Heart right ventricle (tissue), 16 donors: ENCODE data around the gene REG4. TPM values are rescaled to one million over a fixed set of nuclear protein-coding genes. Genes with fewer than 3 reads are reported as not detected.

Experiments used
- ATAC-seq, 8 donors: fragments of 200-7000 bp; cut with Tn5 transposase; one replicate each; pipeline ENCODE4 v1.9.1; 2020; ENCODE audit warnings: mild to moderate bottlenecking in 8 of 8, moderate library complexity in 8 of 8, moderate number of reproducible peaks in 1 of 8
- DNase-seq, 2 donors: peaks; one replicate each; pipeline ENCODE4 v3.0.0-alpha.2; 2020
- H3K27ac ChIP-seq, 10 donors: fragments of 200-600 bp; sonication (generic) in 2 of 10; one replicate each; pipeline versions ENCODE4 v1.5.0 to v1.8.0; 2020 to 2022; ENCODE audit warnings: mild to moderate bottlenecking in 3 of 10
- H3K27me3 ChIP-seq, 7 donors: fragments of 200-600 bp; one replicate each; pipeline ENCODE4 v1.8.0; 2021 to 2022; ENCODE audit warnings: mild to moderate bottlenecking in 2 of 7
- H3K36me3 ChIP-seq, 9 donors: fragments of 200-600 bp; sonication (generic) in 1 of 9; one replicate each; pipeline versions ENCODE4 v1.5.0 to v1.8.0; 2020 to 2022; ENCODE audit warnings: mild to moderate bottlenecking in 2 of 9
- H3K4me1 ChIP-seq, 9 donors: fragments of 200-600 bp; sonication (generic) in 1 of 9; one replicate each; pipeline versions ENCODE4 v1.5.0 to v1.8.0; 2020 to 2022; ENCODE audit warnings: mild to moderate bottlenecking in 4 of 9
- H3K4me3 ChIP-seq, 10 donors: fragments of 200-600 bp; sonication (generic) in 2 of 10; one replicate each; pipeline versions ENCODE4 v1.5.0 to v1.8.0; 2020 to 2022; ENCODE audit warnings: mild to moderate bottlenecking in 7 of 10, moderate library complexity in 2 of 10
- H3K9me3 ChIP-seq, 11 donors: fragments of 200-600 bp in 10 of 11; sonication (generic) in 2 of 11; one replicate each; pipeline versions ENCODE4 v1.5.0 to v1.8.0; 2013 to 2022; ENCODE audit warnings: mild to moderate bottlenecking in 2 of 11, control low read depth in 1 of 11, moderate library complexity in 1 of 11
- WGBS, 2 donors: extraction: QIAGEN DNeasy Blood & Tissue Kit; methylation state at CpG; one replicate each; pipeline ENCODE4 v1.1.7; 2013; ENCODE audit warnings: inconsistent platforms in 1 of 2; 5-methylcytosine and 5-hydroxymethylcytosine counted together
- intact Hi-C, 10 donors: fragments of 100-400 bp; cut with DNase I; formaldehyde crosslinking; loops; one replicate each; pipeline versions ENCODE4 v1.11.1 to v1.14.2; 2022
- polyA plus RNA-seq, 2 donors: library from polyadenylated mRNA; stranded (reverse); fragments of 200-250 nt; gene quantifications; one replicate each; pipeline ENCODE4 v1.2.3, GENCODE V29; 2013
- total RNA-seq, 10 donors: library from RNA; stranded (reverse); fragmentation: NEBNext Ultra II Directional in 3 of 10; extraction: Animal tissue kit (Norgen Biotek cat#: 25700) in 3 of 10; gene quantifications; one replicate each; pipeline versions ENCODE4 v1.2.1 to v1.2.4, GENCODE V29; 2021 to 2023
- TF ChIP-seq, protein P1 (sequence below), 9 donors: fragments of 200-600 bp; sonication (generic) in 2 of 9; IDR thresholded peaks; one replicate each; pipeline versions ENCODE4 v1.5.0 to v1.8.0; 2021 to 2022; ENCODE audit warnings: antibody characterized with exemption in 9 of 9, mild to moderate bottlenecking in 5 of 9, moderate library complexity in 1 of 9
- donor health status: Arrhythmogenic right ventricular cardiomyopathy.
- donor health status: ischemic (EF 13 %, LVEDD 7.1; RV severe dilation, severe dysfunction).
- donor health status: healthy with polysubstance abuse.
- donor health status: DM: no; HTN: yes; CAD: no.
- donor health status: DM: no; HTN: no; CAD: no.
- donor health status: ischemic (EF 25% LVEDD 6.9; RV normal size, moderate dysfunction).
- donor health status: ischemic (EF 25% LVEDD 5.7; RV mildly dilated, moderate dysfunction).
- donor health status: healthy.
- donor health status: DM: yes; HTN: yes; CAD: no.
- donor health status: Ischemic cardiomyopathy.
- donor health status: ischemic (EF 35%, LVEDD 5.7; RV mildly dilated, moderate dysfunction).
- donor health status: nonischemic (EF 11% LVEDD 7.7; RV severe dilation, severe dysfunction).
- donor health status: DM: yes; HTN: yes; CAD: no.
- donor health status: PGD.
- donor health status: ischemic (EF 29% LVEDD 5.4; RV normal size, mild dysfunction).
- donor health status: nonischemic (EF 23%, LVEDD 6.1; RV moderate dilation, normal function).

The REG4 gene
- total and polyA plus RNA-seq, 12 donors: not detected

DNA sequence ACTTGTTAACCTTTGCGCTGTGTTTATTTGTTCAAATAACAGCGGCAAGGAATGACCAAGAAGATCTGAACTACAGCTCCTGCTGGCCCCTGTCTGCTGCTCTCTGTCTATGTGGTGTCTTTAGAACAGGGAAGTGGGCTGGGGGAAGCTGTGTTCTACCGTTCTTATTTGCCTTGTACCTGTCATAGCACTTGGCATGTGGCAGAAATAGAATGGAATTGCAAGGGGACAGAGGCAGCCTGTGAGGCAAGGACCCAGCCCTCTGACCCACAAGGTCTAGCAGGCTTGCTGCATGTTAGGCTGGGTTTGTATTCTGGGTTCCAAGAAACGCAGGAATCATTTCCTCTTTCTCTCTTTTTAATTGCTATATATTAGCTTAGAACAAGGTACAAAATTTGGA, 63.2 kb downstream of the REG4 start:
- peaks cover 0 to 27% (median 4%) of the 10 kb centered on the region in 9 donors for H3K4me1 ChIP-seq
- intact Hi-C loops: loop anchor here in 3 of 10 donors (5.0 to 10.0 kb wide), 3 partner anchors 54 to 197 kb away; no protein-coding TSS in a partner anchor

DNA sequence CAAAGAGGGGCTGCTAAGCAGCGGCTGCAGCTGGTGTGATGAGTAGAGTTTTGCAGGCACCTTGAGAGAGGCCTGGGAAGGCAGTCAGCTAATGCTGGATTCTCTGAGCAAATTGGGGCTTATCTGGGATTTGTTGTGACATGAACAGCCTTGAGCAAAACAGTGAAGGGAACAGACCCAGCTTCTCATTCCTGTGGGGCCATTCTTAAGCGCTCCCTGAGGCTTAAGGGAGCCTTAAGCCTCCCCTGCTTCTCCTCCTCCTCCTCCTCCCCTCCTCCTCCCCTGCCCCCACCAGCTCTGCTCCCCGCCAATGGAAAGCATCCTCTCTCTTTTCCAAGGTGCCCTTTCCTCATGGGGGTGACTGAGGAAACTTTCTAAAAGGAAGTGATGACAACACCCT, 63.8 kb downstream of the REG4 start:
- intact Hi-C loops: loop anchor here in 3 of 10 donors (5.0 to 10.0 kb wide), 3 partner anchors 55 to 197 kb away; no protein-coding TSS in a partner anchor
- H3K9me3 ChIP-seq: no peaks in the 10 kb centered on the region
- H3K27ac ChIP-seq: no peak overlapping the region
- H3K4me1 ChIP-seq: peaks cover 0 to 33% (median 9%) of the 10 kb centered on the region in 9 donors
- WGBS, 2 donors: 68 to 71% methylated on average over 3 of the region's 3 CpGs
- TF ChIP-seq, protein P1, sequence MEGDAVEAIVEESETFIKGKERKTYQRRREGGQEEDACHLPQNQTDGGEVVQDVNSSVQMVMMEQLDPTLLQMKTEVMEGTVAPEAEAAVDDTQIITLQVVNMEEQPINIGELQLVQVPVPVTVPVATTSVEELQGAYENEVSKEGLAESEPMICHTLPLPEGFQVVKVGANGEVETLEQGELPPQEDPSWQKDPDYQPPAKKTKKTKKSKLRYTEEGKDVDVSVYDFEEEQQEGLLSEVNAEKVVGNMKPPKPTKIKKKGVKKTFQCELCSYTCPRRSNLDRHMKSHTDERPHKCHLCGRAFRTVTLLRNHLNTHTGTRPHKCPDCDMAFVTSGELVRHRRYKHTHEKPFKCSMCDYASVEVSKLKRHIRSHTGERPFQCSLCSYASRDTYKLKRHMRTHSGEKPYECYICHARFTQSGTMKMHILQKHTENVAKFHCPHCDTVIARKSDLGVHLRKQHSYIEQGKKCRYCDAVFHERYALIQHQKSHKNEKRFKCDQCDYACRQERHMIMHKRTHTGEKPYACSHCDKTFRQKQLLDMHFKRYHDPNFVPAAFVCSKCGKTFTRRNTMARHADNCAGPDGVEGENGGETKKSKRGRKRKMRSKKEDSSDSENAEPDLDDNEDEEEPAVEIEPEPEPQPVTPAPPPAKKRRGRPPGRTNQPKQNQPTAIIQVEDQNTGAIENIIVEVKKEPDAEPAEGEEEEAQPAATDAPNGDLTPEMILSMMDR (IDR thresholded peaks at IDR 0.05): no peak
- H3K4me3 ChIP-seq: no peak overlapping the region
- ATAC-seq (no peak), DNase-seq (no peak)
- no peaks in the 10 kb centered on the region for H3K27me3 ChIP-seq
- no peaks in the 10 kb centered on the region for H3K36me3 ChIP-seq

More for the DNA sequence above, 63.2 kb downstream of the REG4 start:
- no peak overlapping the region for H3K27ac ChIP-seq
- TF ChIP-seq, protein P1 (IDR thresholded peaks at IDR 0.05): no peak
- DNase-seq (no peak), ATAC-seq (no peak)
- no peaks in the 10 kb centered on the region for H3K36me3 ChIP-seq
- H3K4me3 ChIP-seq: no peak overlapping the region
- WGBS, 2 donors: 53 to 57% methylated on average over 4 of the region's 4 CpGs
- no peaks in the 10 kb centered on the region for H3K27me3 ChIP-seq
- no peaks in the 10 kb centered on the region for H3K9me3 ChIP-seq

DNA sequence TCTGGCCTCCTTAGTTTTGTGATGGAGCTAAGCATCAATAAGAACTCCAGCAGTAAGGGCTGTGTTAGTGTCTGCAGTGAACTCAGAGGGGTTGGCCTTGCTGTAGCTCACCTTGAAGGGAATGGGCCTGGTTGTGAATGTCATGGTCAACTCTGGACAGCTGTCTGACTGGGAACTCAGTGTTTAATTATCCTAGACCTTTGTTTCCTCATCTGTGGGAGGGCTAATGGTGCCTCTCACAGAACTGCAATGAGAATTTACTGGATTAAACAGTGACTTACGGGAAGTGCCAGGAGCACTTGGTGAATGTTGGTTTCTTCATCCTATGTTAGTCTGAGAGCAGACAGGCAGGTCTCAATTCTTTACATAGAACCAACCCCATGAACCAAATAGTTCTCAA, 66.2 kb downstream of the REG4 start:
- H3K36me3 ChIP-seq: no peaks in the 10 kb centered on the region
- TF ChIP-seq, protein P1 (IDR thresholded peaks at IDR 0.05): no peak
- no peaks in the 10 kb centered on the region for H3K27me3 ChIP-seq
- no peaks in the 10 kb centered on the region for H3K9me3 ChIP-seq
- 94 to 100% methylated on average over 1 of the region's 1 CpG for WGBS, 2 donors
- DNase-seq (no peak), ATAC-seq (no peak)
- H3K4me3 ChIP-seq: no peak overlapping the region
- intact Hi-C loops: loop anchor here in 4 of 10 donors (2.0 to 10.0 kb wide), 4 partner anchors 57 to 200 kb away; no protein-coding TSS in a partner anchor
- peaks cover 0 to 46% (median 9%) of the 10 kb centered on the region in 9 donors for H3K4me1 ChIP-seq
- no peak overlapping the region for H3K27ac ChIP-seq

DNA sequence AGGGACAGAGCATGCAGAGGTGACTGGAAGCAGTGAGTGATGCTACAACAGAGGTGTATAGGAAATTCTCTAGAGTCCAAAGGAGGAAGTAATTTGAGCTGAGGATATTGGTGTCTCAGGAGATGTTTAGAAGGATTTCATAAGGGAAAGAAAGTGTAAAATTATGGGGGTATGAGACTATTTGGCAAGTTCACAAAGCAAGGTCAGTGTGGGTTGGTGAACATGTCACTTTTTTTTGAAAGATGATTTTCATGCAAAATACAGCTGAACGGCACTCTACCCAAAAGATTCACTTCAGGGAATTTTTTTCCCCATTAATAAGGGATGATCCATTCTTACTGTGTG, 66.7 kb downstream of the REG4 start:
- Histone ChIP-seq H3K27me3 (no peaks in the 10 kb centered on the region), H3K4me1 (peaks cover 0 to 46% (median 9%) of the 10 kb centered on the region in 9 donors), H3K36me3 (no peaks in the 10 kb centered on the region), H3K27ac (no peak overlapping the region), H3K9me3 (no peaks in the 10 kb centered on the region), H3K4me3 (no peak overlapping the region)
- ATAC-seq: no peak
- 25 to 91% methylated on average over 1 of the region's 1 CpG for WGBS, 2 donors
- DNase-seq: no peak
- TF ChIP-seq, protein P1 (IDR thresholded peaks at IDR 0.05): no peak
- intact Hi-C loops: loop anchor here in 3 of 10 donors (2.0 to 10.0 kb wide), 4 partner anchors 63 to 200 kb away; no protein-coding TSS in a partner anchor

Other genes starting within 250 kb of the REG4 start
- gene ZNF697, start 163.2 kb downstream of the REG4 start, total RNA-seq: 10 to 100 TPM in 7 of 10 donors, 1 to 10 TPM in 3; 7.7 to 14.1 (median 10.4) TPM
- gene ZNF697, start 163.2 kb downstream of the REG4 start, polyA plus RNA-seq: 1 to 10 TPM; 2.3 to 3.1 TPM
- 1 to 10 TPM; 3.8 to 8.9 (median 5.0) TPM for gene PHGDH, start 99.5 kb downstream of the REG4 start, total RNA-seq
- gene PHGDH, start 99.5 kb downstream of the REG4 start, polyA plus RNA-seq: 10 to 100 TPM in 1 of 2 donors, 1 to 10 TPM in 1; 4.5 to 23.4 TPM
- 100 to 1,000 TPM in 2 of 10 donors, 10 to 100 TPM in 3, 1 to 10 TPM in 4, under 1 TPM in 1; 0.83 to 313 (median 11.2) TPM for gene HMGCS2, start 42.6 kb downstream of the REG4 start, total RNA-seq
- gene HMGCS2, start 42.6 kb downstream of the REG4 start, polyA plus RNA-seq: 10 to 100 TPM in 1 of 2 donors, 1 to 10 TPM in 1; 1.1 to 36.9 TPM
- not detected for gene ADAM30, start 85.1 kb upstream of the REG4 start, total RNA-seq
- not detected for gene ADAM30, start 85.1 kb upstream of the REG4 start, polyA plus RNA-seq